ENCODE data around the gene MARCHF4. TPM values are rescaled to one million over a fixed set of nuclear protein-coding genes. Genes with fewer than 3 reads are reported as not detected.

MARCHF4 gene
- total and polyA plus RNA-seq, 2 of the 8 experiments (the other 6 are each of a cell fraction or from before 2014, with no cell fraction given): 1.9 to 2.9 TPM

- TF ChIP-seq CHD1 (IDR thresholded peaks at IDR 0.05; ENCODE audit: low read depth, low read length) (no peak), POLR2A (IDR thresholded peaks at IDR 0.05; ENCODE audit: control extremely low read depth in 1 of 2, low read depth in 2 of 2, low read length in 2 of 2) (no peak), ASH2L (IDR thresholded peaks at IDR 0.05; ENCODE audit: low read length) (no peak), HDAC2 (IDR thresholded peaks at IDR 0.05; ENCODE audit: borderline replicate concordance in 1 of 2, low read depth in 2 of 2, low read length in 2 of 2) (no peak), POLR2AphosphoS5 (IDR thresholded peaks at IDR 0.05; ENCODE audit: low read depth, low read length) (no peak), CHD2 (IDR thresholded peaks at IDR 0.05; ENCODE audit: low read length) (no peak), NANOG (IDR thresholded peaks at IDR 0.05; ENCODE audit: insufficient read depth, low read depth, low read length, poor library complexity, severe bottlenecking) (no peak), TAF7 (optimal IDR thresholded peaks at IDR 0.05; ENCODE audit: borderline replicate concordance, low read depth, low read length) (no peak), JUND (IDR thresholded peaks at IDR 0.05; ENCODE audit: low read length) (no peak), SP2 (IDR thresholded peaks at IDR 0.05; ENCODE audit: low read length) (no peak)
Measured at GRCh38 chr2:216348756-216349308, 23.5 kb downstream of the MARCHF4 start (continued).

Measured in H1 (cell line).